HUES64 (cell line): Measurements from ENCODE around the gene PRKD1.

Experiments
- H3K27ac ChIP-seq: 2 replicates; pipeline ENCODE4 v1.7.0; 2013; ENCODE audit warnings: low read depth, low read length, inconsistent platforms
- H3K27me3 ChIP-seq: 2 replicates; pipeline ENCODE4 v1.6.1; 2013; ENCODE audit warnings: mild to moderate bottlenecking, low read length; ENCODE audit not compliant: insufficient read depth
- H3K36me3 ChIP-seq: 2 replicates; pipeline ENCODE4 v1.6.1; 2013; ENCODE audit warnings: mild to moderate bottlenecking, low read length; ENCODE audit not compliant: insufficient read depth
- H3K4me1 ChIP-seq: 2 replicates; pipeline ENCODE4 v1.6.1; 2013; ENCODE audit warnings: mild to moderate bottlenecking, low read length, moderate library complexity; ENCODE audit not compliant: insufficient read depth
- H3K4me3 ChIP-seq: 2 replicates; pipeline ENCODE4 v1.5.1; 2013; ENCODE audit warnings: mild to moderate bottlenecking, low read length, moderate library complexity
- H3K9ac ChIP-seq: 2 replicates; pipeline ENCODE4 v1.6.1; 2013; ENCODE audit warnings: mild to moderate bottlenecking, low read depth, low read length
- H3K9me3 ChIP-seq: 2 replicates; pipeline ENCODE4 v1.6.1; 2013; ENCODE audit warnings: low read depth, low read length; ENCODE audit not compliant: insufficient read depth
- WGBS: fragments of 150-250, 120-280 bp; methylation state at CpG from one replicate; pipeline ENCODE4 v1.1.7; 2013; ENCODE audit warnings: missing lambda C conversion rate; 5-methylcytosine and 5-hydroxymethylcytosine counted together

Gene PRKD1

GRCh38 chr14:29603696-29604095 lies 324.0 kb downstream of the PRKD1 start:
- no peaks in the 10 kb centered on the region for H3K9me3 ChIP-seq
- H3K9ac ChIP-seq, result no peak overlapping the region
- no peak overlapping the region for H3K4me3 ChIP-seq
- H3K27ac ChIP-seq, result no peak overlapping the region
- 100% methylated on average over 2 of the region's 3 CpGs for WGBS
- H3K36me3 ChIP-seq, result no peaks in the 10 kb centered on the region
- no peaks in the 10 kb centered on the region for H3K27me3 ChIP-seq
- H3K4me1 ChIP-seq, result peaks cover 10% of the 10 kb centered on the region; the same call in 1 of the 2 replicates

- Histone ChIP-seq H3K9me3 (no peaks in the 10 kb centered on the region), H3K36me3 (no peaks in the 10 kb centered on the region)
- 96% methylated on average over 5 of the region's 5 CpGs for WGBS
Observed at GRCh38 chr14:29601616-29602015, 326.0 kb downstream of the PRKD1 start.

GRCh38 chr14:29587761-29588470 lies 339.7 kb downstream of the PRKD1 start:
- no peaks in the 10 kb centered on the region for H3K27me3 ChIP-seq
- 95% methylated on average over 7 of the region's 7 CpGs for WGBS
- H3K9ac ChIP-seq, result no peak overlapping the region
- H3K4me3 ChIP-seq, result no peak overlapping the region
- H3K9me3 ChIP-seq, result no peaks in the 10 kb centered on the region
- H3K4me1 ChIP-seq, result peaks cover 9% of the 10 kb centered on the region; the same call in 1 of the 2 replicates
- H3K36me3 ChIP-seq, result no peaks in the 10 kb centered on the region
- H3K27ac ChIP-seq, result no peak overlapping the region

More at GRCh38 chr14:29601616-29602015, 326.0 kb downstream of the PRKD1 start:
- no peaks in the 10 kb centered on the region for H3K27me3 ChIP-seq
- no peak overlapping the region for H3K9ac ChIP-seq
- no peak overlapping the region for H3K4me3 ChIP-seq
- H3K4me1 ChIP-seq, result peaks cover 5% of the 10 kb centered on the region; the same call in 1 of the 2 replicates
- no peak overlapping the region for H3K27ac ChIP-seq

- Histone ChIP-seq H3K36me3 (no peaks in the 10 kb centered on the region), H3K9ac (no peak overlapping the region), H3K27me3 (no peaks in the 10 kb centered on the region), H3K9me3 (no peaks in the 10 kb centered on the region), H3K27ac (no peak overlapping the region), H3K4me3 (no peak overlapping the region), H3K4me1 (peaks cover 9% of the 10 kb centered on the region; the same call in 1 of the 2 replicates)
- WGBS, result 98% methylated on average over 1 of the region's 2 CpGs
Observed at GRCh38 chr14:29587046-29587445, 340.6 kb downstream of the PRKD1 start.

GRCh38 chr14:29584992-29585391 lies 342.7 kb downstream of the PRKD1 start:
- no peak overlapping the region for H3K4me3 ChIP-seq
- H3K27ac ChIP-seq, result no peak overlapping the region
- no peaks in the 10 kb centered on the region for H3K9me3 ChIP-seq
- 56% methylated on average over 8 of the region's 8 CpGs for WGBS
- H3K36me3 ChIP-seq, result no peaks in the 10 kb centered on the region
- no peaks in the 10 kb centered on the region for H3K27me3 ChIP-seq
- H3K4me1 ChIP-seq, result peaks cover 9% of the 10 kb centered on the region; the same call in 1 of the 2 replicates
- H3K9ac ChIP-seq, result no peak overlapping the region

GRCh38 chr14:29580763-29581162 lies 346.9 kb downstream of the PRKD1 start:
- no peak overlapping the region for H3K9ac ChIP-seq
- H3K27ac ChIP-seq, result no peak overlapping the region
- no peak overlapping the region for H3K4me3 ChIP-seq
- no peaks in the 10 kb centered on the region for H3K27me3 ChIP-seq
- H3K36me3 ChIP-seq, result no peaks in the 10 kb centered on the region
- H3K9me3 ChIP-seq, result no peaks in the 10 kb centered on the region
- WGBS, result 97% methylated on average over 1 of the region's 1 CpG
- H3K4me1 ChIP-seq, result peaks cover 9% of the 10 kb centered on the region; the same call in 1 of the 2 replicates

GRCh38 chr14:29579838-29580237 lies 347.8 kb downstream of the PRKD1 start:
- no peak overlapping the region for H3K4me3 ChIP-seq
- H3K4me1 ChIP-seq, result peaks cover 3% of the 10 kb centered on the region; the same call in 1 of the 2 replicates
- 96% methylated on average over 2 of the region's 3 CpGs for WGBS
- no peak overlapping the region for H3K9ac ChIP-seq
- no peaks in the 10 kb centered on the region for H3K9me3 ChIP-seq
- no peak overlapping the region for H3K27ac ChIP-seq
- no peaks in the 10 kb centered on the region for H3K36me3 ChIP-seq
- H3K27me3 ChIP-seq, result no peaks in the 10 kb centered on the region

- 96% methylated on average over 4 of the region's 4 CpGs for WGBS
- no peak overlapping the region for H3K4me3 ChIP-seq
- peaks cover 4% of the 10 kb centered on the region; the same call in 1 of the 2 replicates for H3K4me1 ChIP-seq
- H3K9me3 ChIP-seq, result no peaks in the 10 kb centered on the region
- H3K9ac ChIP-seq, result no peak overlapping the region
- H3K36me3 ChIP-seq, result no peaks in the 10 kb centered on the region
- no peak overlapping the region for H3K27ac ChIP-seq
- no peaks in the 10 kb centered on the region for H3K27me3 ChIP-seq
Observed at GRCh38 chr14:29576927-29577326, 350.7 kb downstream of the PRKD1 start.

GRCh38 chr14:29569194-29569593 lies 358.5 kb downstream of the PRKD1 start:
- Histone ChIP-seq H3K27me3 (no peaks in the 10 kb centered on the region), H3K9me3 (peaks cover 15% of the 10 kb centered on the region), H3K9ac (no peak overlapping the region), H3K4me1 (no peaks in the 10 kb centered on the region), H3K4me3 (no peak overlapping the region), H3K27ac (no peak overlapping the region), H3K36me3 (no peaks in the 10 kb centered on the region)
- 100% methylated on average over 2 of the region's 2 CpGs for WGBS

GRCh38 chr14:29566194-29566593 lies 361.5 kb downstream of the PRKD1 start:
- Histone ChIP-seq H3K27me3 (no peaks in the 10 kb centered on the region), H3K4me3 (no peak overlapping the region), H3K9me3 (peaks cover 15% of the 10 kb centered on the region), H3K9ac (no peak overlapping the region), H3K4me1 (no peaks in the 10 kb centered on the region), H3K36me3 (no peaks in the 10 kb centered on the region), H3K27ac (no peak overlapping the region)
- 100% methylated on average over 1 of the region's 1 CpG for WGBS

GRCh38 chr14:29558516-29558915 lies 369.1 kb downstream of the PRKD1 start:
- H3K9ac ChIP-seq, result no peak overlapping the region
- no peak overlapping the region for H3K27ac ChIP-seq
- H3K4me3 ChIP-seq, result no peak overlapping the region
- H3K36me3 ChIP-seq, result no peaks in the 10 kb centered on the region
- H3K27me3 ChIP-seq, result no peaks in the 10 kb centered on the region
- 87% methylated on average over 4 of the region's 4 CpGs for WGBS
- no peaks in the 10 kb centered on the region for H3K4me1 ChIP-seq
- no peaks in the 10 kb centered on the region for H3K9me3 ChIP-seq
